Measurements from ENCODE around the gene PIK3CB.
"Not testable (repeated sequence)": the region's sequence is repeated elsewhere in the genome, so short reads cannot be mapped to it uniquely, and the experiment has no call there.

Gene PIK3CB

DNA sequence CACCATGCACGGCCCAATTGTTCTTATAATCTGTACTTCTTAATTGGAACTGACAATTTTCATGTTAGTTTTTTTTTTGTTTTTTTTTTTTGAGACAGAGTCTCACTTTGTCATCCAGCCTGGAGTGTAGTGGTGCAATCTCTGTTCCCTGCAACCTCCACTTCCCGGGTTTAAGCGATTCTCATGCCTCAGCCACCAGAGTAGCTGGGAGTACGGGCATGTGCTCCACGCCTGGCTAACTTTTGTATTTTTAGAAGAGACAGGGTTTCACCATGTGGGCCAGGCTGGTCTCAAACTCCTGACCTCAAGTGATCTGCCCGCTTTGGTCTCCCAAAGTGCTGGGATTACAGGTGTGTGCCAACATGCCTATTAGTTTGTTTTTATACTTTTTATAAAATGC is 153.8 kb downstream of the PIK3CB start:
- DNase-seq (ENCODE audit: low read depth), result not testable (repeated sequence)

GRCh38 chr3:138678874-138679392 is 155.8 kb downstream of the PIK3CB start:
- DNase-seq (ENCODE audit: low read depth), result no peak

DNA sequence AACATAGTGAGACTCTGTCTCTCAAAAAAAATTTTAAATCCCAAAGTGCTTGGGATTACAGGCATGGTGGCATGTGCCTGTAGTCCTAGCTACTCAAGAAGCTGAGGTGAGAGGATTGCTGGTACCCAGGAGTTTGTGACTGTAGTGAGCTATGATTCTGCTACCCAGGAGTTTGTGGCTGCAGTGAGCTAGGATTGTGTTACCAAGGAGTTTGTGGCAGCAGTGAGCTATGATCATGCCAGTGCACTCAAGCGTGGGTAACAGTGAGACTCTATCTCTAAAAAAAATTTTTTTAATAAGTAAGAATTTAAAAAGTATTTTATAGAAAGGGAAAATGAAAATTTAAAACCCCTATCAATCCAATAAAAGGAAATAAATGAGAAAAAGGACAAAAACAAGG is 156.6 kb downstream of the PIK3CB start:
- DNase-seq (ENCODE audit: low read depth), result no peak

- no peak for DNase-seq (ENCODE audit: low read depth)
Observed at GRCh38 chr3:138675393-138675792, 159.3 kb downstream of the PIK3CB start.

DNA sequence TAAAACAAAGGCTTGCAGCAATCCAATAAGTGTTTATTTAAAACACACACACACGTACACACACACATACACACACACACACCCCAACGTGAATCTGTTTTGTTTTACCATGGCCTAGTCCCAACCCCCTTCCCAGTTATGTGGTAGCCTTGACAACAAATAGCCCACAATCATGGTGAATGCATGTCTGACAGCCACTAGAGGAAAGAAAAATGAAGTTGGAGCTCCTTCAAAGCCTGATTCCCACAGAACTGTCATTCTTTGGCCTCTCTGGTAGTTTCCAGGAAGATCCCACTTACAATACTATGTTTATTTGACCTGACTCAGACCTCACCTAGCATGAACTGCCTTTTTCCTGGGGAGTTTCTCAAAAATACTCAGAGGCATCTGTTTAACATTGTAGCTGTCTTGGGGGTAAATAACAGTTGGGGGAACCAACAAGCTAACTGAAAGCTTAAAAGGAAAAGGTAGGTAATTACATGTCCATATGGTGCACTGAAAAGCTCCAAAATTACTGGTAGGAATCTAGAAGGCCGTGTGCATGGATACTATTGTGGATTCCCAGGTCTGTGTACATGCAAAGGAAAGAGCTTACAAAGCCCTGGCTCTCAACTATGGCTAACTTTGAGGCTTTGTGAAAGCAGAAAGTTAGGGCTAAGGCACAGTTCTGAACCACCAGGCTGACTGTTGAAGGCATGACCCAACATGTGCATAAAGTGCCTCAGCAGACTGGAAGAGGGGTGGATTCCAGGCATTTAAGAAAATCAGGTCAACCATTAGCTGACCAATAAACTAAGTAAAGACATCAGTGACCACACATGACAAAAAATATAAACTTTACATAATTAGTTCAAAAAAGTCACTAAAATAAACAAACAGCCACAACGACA is 160.8 kb downstream of the PIK3CB start:
- DNase-seq (ENCODE audit: low read depth), result peak; percentile 61

GRCh38 chr3:138670407-138670806 is 164.3 kb downstream of the PIK3CB start:
- no peak for DNase-seq (ENCODE audit: low read depth)

GRCh38 chr3:138668107-138668506 is 166.6 kb downstream of the PIK3CB start:
- no peak for DNase-seq (ENCODE audit: low read depth)

DNA sequence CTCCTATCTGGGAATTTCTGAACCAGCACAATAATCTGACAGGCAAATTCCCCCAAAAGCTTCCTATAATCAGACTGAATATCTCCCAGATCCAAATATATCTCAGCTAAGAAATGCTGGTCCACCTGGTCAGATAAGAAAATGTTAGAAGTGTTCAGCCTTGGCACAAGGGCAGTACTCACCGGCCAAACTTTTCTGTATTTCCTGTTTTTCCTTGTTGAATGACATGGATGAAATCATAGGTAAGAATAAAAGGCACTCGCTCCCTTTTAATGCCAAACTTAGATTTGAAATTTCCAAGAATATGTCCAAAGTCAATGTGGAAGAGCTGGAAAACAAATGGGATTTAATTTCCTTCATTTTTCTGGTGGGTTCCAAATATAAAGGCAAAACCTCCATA is 177.2 kb downstream of the PIK3CB start:
- DNase-seq (ENCODE audit: low read depth), result no peak

DNA sequence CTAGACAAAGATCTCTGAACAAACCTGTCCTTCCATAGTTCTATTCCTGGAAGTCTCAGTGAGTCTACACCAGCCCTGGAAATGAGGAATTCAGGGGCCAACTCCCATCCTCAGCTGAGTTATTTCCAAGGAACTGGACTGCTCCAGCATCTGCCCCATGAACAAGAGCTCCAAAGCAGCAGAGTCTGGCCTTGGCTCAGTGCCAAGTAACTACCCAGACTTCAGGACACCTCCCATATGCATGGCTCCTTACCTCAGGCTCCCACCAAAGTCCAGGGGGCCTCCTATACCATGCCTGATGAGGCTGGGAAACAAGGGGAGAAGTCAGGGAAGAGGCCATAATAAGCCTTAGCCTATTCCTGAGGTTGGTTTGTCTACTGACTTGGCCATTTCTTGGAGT is 181.2 kb downstream of the PIK3CB start:
- no peak for DNase-seq (ENCODE audit: low read depth)

DNA sequence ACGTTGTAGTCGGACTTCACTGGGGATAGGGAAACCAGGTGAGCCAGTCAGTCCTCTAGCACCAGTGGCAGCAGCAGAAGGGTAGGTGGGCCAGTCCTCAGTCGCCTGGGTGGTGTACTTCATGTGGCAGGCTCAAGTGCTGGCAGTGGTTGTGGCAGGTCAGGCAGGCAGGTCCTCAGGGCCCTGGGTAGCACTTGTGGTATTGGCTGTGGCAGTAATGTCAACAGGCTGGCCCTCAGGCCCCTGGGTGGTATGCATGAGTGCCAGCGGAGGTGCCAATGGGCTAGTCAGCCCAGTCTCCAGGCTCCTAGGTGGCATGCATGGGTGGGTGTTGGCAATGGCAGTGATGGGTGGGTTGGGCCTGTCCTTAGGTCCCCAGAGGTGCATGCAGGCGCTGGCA is 185.6 kb downstream of the PIK3CB start:
- no peak for DNase-seq (ENCODE audit: low read depth)

GRCh38 chr3:138646513-138646912 is 188.2 kb downstream of the PIK3CB start:
- DNase-seq (ENCODE audit: low read depth), result no peak

- no peak for DNase-seq (ENCODE audit: low read depth)
Observed at GRCh38 chr3:138646008-138646407, 188.7 kb downstream of the PIK3CB start.

GRCh38 chr3:138642927-138643253 is 191.8 kb downstream of the PIK3CB start:
- no peak for DNase-seq (ENCODE audit: low read depth)

DNA sequence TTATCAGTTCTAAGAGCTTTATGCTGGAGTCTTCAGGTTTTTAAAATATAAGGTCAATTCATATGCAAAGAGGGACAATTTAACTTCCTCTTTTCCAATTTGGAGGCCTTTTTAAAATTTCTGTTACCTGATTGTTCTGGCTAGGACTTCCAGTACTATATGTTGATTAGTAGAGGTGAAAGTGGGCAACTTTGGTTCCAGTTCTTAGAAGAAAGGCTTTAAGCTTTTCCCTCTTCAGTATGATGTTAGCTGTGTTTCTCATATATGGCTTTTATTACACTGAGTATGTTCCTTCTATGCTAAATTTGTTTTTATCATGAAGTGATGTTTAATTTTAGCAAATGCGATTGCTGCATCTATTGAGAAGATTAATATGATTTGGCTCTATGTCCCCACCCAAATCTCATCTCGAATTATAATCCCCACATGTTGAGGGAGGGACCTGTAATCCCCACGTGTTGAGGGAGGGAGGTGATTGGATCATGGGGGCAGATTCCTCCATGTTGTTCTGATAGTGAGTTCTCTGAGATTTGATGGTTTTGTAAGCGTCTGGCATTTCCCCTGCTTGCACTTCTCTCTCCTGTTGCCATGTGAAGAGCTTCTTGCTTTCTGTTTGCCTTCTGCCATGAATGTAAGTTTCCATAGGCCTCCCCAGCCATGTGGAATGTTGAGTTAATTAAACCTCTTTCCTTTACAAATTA is 192.4 kb downstream of the PIK3CB start:
- no peak for DNase-seq (ENCODE audit: low read depth)

DNA sequence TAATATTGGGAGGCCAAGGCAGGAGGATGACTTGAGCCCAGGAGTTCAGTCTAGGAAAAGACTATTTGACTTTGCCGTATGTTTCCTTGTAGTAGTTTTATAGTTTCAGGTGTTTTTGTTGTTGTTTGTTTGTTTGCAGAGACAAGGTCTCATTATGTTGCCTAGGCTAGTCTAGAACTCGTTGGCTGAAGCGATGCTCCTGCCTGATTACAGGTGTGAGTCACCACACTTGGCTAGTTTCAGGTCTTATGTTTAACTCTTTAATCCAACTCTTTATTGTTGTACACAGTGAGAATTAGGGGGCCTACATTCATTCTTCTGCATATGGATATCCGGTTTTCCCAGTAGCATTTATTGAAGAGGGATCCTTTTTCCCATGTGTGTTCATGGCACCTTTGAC is 194.2 kb downstream of the PIK3CB start:
- no peak for DNase-seq (ENCODE audit: low read depth)

GRCh38 chr3:138638641-138639040 is 196.1 kb downstream of the PIK3CB start:
- DNase-seq (ENCODE audit: low read depth), result peak; percentile 47

DNA sequence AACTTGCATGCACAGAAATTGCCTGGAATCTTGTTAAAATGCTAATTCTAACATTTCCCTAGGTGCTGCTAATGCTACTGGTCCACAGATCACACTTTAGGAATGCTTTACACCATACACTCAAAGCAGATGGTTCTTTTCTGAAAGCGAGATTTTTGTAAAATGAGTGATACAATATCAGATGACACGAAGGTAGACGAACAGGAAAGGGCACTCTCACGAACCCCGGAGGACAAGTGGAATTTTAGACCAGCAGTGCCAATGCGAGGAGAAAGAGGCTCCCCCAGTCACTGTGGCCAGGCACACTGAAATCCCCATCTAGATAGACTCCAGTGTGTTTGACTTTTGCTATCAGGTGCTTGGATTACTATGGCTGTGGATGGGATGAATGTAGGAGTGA is 205.2 kb downstream of the PIK3CB start:
- no peak for DNase-seq (ENCODE audit: low read depth)

- no peak for DNase-seq (ENCODE audit: low read depth)
Observed at GRCh38 chr3:138625707-138626365, 208.9 kb downstream of the PIK3CB start.

GRCh38 chr3:138624518-138624917 is 210.2 kb downstream of the PIK3CB start:
- no peak for DNase-seq (ENCODE audit: low read depth)

GRCh38 chr3:138620431-138620830 is 214.3 kb downstream of the PIK3CB start:
- DNase-seq (ENCODE audit: low read depth), result no peak

DNA sequence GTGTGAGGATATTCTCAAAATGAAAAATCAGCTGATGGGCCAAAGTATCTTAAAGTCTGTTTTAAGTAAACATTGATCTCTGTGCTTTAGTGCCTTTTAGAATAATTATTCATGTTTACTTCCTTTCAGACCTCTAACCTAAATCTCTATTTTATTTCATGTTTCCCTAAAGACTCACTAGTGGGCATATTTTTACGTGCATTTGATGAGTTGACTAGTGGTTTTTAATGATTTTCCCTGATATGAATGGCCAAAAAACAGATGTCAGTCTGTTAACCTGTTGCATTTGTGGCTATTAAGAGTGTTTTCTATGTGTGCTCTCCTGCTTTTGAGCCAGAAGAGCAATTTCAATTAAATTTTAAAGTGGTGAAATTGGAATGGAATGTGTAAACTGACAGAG is 219.3 kb downstream of the PIK3CB start:
- DNase-seq (ENCODE audit: low read depth), result no peak

DNA sequence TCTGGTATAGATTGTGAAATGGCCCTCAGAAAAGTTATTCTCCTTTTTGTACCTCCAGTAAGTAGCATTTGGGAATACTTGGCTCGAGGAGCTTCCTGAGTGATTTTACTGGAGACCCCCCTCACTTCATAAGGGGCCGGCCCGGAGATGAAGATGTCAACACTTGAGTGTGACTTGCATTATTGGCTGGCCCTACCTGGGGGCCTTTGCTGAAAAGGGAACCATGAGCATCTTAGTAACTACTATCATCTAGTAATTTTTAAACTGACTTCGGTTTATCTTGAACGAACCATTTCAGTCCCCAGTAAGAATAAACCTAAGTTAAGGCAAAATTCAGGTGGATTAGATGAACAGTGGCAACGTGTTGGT is 224.8 kb downstream of the PIK3CB start:
- DNase-seq (ENCODE audit: low read depth), result no peak

Data from fibroblast of gingiva (primary cell).